ENCODE measurements around the gene HIPK4.

DNA sequence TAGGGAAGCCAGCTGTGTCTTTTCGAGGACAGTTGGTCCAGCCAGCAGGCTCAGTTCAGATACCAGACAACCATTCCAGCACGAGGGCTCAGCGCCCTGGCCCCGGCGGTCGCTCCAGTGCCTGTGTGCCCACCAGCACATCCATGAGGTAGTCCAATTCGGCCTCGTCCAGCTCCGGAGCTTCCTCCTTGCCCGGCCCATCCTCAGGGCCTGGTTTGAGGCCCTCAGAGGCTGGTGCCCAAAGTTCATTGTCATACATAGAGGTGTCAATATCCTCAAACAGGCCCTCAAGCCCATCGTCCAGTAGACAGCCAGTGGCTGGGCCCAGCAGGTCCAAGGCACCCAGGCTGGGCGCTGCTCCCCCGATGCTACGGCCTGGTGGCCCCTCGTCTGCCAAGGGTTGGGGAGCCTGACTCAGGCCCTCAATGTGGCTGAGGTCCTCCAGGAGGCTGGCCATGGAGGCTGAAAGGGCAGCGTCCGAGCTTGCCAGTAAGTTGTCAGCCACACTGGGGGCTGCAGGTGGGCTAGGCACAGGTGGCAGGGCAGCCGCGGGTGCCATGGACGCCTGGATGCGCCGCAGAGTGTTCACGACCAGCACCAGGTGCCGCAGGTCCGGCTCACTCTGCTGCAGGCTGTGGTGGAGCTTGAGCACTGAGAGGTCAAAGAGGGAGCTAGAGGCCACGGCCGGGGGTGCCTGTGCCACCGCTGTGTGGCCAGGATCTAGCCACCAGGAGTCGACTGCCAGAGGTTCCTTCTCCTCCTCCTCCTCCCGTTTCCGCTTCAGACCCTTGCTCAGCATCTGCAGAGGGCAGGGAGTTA is 33.0 kb upstream of the HIPK4 start:
- TF ChIP-seq, protein P1, sequence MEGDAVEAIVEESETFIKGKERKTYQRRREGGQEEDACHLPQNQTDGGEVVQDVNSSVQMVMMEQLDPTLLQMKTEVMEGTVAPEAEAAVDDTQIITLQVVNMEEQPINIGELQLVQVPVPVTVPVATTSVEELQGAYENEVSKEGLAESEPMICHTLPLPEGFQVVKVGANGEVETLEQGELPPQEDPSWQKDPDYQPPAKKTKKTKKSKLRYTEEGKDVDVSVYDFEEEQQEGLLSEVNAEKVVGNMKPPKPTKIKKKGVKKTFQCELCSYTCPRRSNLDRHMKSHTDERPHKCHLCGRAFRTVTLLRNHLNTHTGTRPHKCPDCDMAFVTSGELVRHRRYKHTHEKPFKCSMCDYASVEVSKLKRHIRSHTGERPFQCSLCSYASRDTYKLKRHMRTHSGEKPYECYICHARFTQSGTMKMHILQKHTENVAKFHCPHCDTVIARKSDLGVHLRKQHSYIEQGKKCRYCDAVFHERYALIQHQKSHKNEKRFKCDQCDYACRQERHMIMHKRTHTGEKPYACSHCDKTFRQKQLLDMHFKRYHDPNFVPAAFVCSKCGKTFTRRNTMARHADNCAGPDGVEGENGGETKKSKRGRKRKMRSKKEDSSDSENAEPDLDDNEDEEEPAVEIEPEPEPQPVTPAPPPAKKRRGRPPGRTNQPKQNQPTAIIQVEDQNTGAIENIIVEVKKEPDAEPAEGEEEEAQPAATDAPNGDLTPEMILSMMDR (conservative IDR thresholded peaks at IDR 0.05; ENCODE audit: low read depth in 2 of 2): no peak
- TF ChIP-seq EZH2 (IDR thresholded peaks at IDR 0.05; ENCODE audit: low read depth, unreplicated experiment) (no peak), EZH2phosphoT487 (IDR thresholded peaks at IDR 0.05; ENCODE audit: unreplicated experiment) (no peak), ZNF114 (CRISPR knock-in tag; IDR thresholded peaks at IDR 0.05) (no peak), POLR2AphosphoS5 (IDR thresholded peaks at IDR 0.05; ENCODE audit: low read depth) (no peak), ZNF331 (CRISPR knock-in tag; IDR thresholded peaks at IDR 0.05; ENCODE audit: low read depth) (no peak), CREB1 (CRISPR knock-in tag; IDR thresholded peaks at IDR 0.05; ENCODE audit: low read depth) (no peak), JUNB (IDR thresholded peaks at IDR 0.05; ENCODE audit: unreplicated experiment) (no peak)
- TF ChIP-seq, protein P2, sequence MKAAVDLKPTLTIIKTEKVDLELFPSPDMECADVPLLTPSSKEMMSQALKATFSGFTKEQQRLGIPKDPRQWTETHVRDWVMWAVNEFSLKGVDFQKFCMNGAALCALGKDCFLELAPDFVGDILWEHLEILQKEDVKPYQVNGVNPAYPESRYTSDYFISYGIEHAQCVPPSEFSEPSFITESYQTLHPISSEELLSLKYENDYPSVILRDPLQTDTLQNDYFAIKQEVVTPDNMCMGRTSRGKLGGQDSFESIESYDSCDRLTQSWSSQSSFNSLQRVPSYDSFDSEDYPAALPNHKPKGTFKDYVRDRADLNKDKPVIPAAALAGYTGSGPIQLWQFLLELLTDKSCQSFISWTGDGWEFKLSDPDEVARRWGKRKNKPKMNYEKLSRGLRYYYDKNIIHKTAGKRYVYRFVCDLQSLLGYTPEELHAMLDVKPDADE (IDR thresholded peaks at IDR 0.05): no peak
- TF ChIP-seq, protein P3, sequence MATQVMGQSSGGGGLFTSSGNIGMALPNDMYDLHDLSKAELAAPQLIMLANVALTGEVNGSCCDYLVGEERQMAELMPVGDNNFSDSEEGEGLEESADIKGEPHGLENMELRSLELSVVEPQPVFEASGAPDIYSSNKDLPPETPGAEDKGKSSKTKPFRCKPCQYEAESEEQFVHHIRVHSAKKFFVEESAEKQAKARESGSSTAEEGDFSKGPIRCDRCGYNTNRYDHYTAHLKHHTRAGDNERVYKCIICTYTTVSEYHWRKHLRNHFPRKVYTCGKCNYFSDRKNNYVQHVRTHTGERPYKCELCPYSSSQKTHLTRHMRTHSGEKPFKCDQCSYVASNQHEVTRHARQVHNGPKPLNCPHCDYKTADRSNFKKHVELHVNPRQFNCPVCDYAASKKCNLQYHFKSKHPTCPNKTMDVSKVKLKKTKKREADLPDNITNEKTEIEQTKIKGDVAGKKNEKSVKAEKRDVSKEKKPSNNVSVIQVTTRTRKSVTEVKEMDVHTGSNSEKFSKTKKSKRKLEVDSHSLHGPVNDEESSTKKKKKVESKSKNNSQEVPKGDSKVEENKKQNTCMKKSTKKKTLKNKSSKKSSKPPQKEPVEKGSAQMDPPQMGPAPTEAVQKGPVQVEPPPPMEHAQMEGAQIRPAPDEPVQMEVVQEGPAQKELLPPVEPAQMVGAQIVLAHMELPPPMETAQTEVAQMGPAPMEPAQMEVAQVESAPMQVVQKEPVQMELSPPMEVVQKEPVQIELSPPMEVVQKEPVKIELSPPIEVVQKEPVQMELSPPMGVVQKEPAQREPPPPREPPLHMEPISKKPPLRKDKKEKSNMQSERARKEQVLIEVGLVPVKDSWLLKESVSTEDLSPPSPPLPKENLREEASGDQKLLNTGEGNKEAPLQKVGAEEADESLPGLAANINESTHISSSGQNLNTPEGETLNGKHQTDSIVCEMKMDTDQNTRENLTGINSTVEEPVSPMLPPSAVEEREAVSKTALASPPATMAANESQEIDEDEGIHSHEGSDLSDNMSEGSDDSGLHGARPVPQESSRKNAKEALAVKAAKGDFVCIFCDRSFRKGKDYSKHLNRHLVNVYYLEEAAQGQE (IDR thresholded peaks at IDR 0.05; ENCODE audit: unreplicated experiment): no peak
- TF ChIP-seq, protein P4, sequence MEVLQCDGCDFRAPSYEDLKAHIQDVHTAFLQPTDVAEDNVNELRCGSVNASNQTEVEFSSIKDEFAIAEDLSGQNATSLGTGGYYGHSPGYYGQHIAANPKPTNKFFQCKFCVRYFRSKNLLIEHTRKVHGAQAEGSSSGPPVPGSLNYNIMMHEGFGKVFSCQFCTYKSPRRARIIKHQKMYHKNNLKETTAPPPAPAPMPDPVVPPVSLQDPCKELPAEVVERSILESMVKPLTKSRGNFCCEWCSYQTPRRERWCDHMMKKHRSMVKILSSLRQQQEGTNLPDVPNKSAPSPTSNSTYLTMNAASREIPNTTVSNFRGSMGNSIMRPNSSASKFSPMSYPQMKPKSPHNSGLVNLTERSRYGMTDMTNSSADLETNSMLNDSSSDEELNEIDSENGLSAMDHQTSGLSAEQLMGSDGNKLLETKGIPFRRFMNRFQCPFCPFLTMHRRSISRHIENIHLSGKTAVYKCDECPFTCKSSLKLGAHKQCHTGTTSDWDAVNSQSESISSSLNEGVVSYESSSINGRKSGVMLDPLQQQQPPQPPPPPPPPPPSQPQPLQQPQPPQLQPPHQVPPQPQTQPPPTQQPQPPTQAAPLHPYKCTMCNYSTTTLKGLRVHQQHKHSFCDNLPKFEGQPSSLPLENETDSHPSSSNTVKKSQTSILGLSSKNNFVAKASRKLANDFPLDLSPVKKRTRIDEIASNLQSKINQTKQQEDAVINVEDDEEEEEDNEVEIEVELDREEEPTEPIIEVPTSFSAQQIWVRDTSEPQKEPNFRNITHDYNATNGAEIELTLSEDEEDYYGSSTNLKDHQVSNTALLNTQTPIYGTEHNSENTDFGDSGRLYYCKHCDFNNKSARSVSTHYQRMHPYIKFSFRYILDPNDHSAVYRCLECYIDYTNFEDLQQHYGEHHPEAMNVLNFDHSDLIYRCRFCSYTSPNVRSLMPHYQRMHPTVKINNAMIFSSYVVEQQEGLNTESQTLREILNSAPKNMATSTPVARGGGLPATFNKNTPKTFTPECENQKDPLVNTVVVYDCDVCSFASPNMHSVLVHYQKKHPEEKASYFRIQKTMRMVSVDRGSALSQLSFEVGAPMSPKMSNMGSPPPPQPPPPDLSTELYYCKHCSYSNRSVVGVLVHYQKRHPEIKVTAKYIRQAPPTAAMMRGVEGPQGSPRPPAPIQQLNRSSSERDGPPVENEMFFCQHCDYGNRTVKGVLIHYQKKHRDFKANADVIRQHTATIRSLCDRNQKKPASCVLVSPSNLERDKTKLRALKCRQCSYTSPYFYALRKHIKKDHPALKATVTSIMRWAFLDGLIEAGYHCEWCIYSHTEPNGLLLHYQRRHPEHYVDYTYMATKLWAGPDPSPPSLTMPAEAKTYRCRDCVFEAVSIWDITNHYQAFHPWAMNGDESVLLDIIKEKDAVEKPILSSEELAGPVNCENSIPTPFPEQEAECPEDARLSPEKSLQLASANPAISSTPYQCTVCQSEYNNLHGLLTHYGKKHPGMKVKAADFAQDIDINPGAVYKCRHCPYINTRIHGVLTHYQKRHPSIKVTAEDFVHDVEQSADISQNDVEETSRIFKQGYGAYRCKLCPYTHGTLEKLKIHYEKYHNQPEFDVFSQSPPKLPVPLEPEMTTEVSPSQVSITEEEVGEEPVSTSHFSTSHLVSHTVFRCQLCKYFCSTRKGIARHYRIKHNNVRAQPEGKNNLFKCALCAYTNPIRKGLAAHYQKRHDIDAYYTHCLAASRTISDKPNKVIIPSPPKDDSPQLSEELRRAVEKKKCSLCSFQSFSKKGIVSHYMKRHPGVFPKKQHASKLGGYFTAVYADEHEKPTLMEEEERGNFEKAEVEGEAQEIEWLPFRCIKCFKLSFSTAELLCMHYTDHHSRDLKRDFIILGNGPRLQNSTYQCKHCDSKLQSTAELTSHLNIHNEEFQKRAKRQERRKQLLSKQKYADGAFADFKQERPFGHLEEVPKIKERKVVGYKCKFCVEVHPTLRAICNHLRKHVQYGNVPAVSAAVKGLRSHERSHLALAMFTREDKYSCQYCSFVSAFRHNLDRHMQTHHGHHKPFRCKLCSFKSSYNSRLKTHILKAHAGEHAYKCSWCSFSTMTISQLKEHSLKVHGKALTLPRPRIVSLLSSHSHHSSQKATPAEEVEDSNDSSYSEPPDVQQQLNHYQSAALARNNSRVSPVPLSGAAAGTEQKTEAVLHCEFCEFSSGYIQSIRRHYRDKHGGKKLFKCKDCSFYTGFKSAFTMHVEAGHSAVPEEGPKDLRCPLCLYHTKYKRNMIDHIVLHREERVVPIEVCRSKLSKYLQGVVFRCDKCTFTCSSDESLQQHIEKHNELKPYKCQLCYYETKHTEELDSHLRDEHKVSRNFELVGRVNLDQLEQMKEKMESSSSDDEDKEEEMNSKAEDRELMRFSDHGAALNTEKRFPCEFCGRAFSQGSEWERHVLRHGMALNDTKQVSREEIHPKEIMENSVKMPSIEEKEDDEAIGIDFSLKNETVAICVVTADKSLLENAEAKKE (CRISPR knock-in tag; IDR thresholded peaks at IDR 0.05): no peak
